ENCODE data around the gene ACP5.

Gene ACP5

DNA sequence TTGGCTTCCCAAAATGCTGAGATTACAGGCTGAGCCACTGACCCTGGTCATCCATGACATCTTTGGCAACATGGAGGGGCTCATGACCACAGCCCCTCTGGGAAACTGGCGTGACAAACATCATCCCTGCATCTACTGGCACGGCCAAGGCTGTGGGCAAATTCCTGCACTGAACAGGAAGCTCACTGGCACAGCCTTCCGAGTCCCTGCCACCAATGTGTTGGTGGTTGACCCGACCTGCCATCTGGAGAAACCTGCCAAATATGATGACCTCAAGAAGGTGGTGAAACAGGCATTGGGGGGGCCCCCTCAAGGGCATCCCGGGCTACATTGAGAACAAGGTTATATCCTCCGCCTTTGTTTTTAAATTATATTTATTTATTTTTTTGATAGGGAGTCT lies 8.9 kb upstream of the ACP5 start:
- Histone ChIP-seq H3K27me3 (replicated peaks; ENCODE audit: control insufficient read depth, insufficient read depth, low read length) (no peaks in the 10 kb centered on the region), H3K4me3 (replicated peaks; ENCODE audit: low read depth, low read length) (no peak overlapping the region), H3K36me3 (ENCODE audit: control insufficient read depth, insufficient read depth, low read length) (no peaks in the 10 kb centered on the region)
- TF ChIP-seq, protein P1, sequence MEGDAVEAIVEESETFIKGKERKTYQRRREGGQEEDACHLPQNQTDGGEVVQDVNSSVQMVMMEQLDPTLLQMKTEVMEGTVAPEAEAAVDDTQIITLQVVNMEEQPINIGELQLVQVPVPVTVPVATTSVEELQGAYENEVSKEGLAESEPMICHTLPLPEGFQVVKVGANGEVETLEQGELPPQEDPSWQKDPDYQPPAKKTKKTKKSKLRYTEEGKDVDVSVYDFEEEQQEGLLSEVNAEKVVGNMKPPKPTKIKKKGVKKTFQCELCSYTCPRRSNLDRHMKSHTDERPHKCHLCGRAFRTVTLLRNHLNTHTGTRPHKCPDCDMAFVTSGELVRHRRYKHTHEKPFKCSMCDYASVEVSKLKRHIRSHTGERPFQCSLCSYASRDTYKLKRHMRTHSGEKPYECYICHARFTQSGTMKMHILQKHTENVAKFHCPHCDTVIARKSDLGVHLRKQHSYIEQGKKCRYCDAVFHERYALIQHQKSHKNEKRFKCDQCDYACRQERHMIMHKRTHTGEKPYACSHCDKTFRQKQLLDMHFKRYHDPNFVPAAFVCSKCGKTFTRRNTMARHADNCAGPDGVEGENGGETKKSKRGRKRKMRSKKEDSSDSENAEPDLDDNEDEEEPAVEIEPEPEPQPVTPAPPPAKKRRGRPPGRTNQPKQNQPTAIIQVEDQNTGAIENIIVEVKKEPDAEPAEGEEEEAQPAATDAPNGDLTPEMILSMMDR (IDR thresholded peaks at IDR 0.05; ENCODE audit: insufficient read depth, low read length, poor library complexity, severe bottlenecking) = no peak
- no peak for DNase-seq (ENCODE audit: extremely low read depth, insufficient read length)

DNA sequence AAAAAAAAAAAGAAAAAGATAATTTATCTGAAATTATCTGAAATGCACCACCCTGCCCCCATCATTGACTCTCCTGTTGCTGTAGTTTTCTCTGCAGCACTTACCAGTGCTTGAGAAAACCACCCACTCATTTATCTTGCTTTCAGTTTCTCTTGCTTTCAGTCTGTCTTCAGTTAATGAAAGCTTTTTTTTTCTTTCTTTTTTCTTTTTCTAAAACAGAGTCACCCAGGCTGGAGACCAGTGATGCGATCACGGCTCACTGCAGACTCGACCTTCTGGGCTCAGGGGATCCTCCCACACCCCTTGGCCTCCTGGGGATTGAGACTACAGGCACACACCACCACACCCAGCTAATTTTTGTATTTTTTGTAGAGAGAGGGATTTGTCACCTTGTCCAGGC lies 4.3 kb upstream of the ACP5 start:
- Histone ChIP-seq H3K36me3 (ENCODE audit: control insufficient read depth, insufficient read depth, low read length) (no peaks in the 10 kb centered on the region), H3K4me3 (replicated peaks; ENCODE audit: low read depth, low read length) (no peak overlapping the region), H3K27me3 (replicated peaks; ENCODE audit: control insufficient read depth, insufficient read depth, low read length) (no peaks in the 10 kb centered on the region)
- peak; percentile 85 for DNase-seq (ENCODE audit: extremely low read depth, insufficient read length)
- TF ChIP-seq, protein P1 (IDR thresholded peaks at IDR 0.05; ENCODE audit: insufficient read depth, low read length, poor library complexity, severe bottlenecking) = no peak

DNA sequence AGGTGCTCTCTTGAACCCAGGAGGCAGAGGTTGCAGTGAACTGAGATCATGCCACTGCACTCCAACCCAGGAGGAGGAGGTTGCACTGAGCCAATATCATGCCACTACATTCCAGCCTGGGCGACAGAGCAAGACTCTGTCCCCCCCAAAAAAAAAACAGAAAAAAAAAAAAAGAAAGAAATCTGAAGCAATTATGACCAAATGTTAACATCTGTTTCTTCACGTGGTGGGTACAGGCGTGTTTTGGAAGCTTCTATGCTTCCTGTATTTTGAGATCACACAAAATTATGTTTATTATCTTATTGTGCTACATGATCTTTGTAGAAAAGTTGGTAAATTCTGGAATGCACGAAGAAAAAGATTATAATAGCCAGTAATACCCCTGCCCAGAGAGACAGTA lies 2.7 kb upstream of the ACP5 start:
- no peaks in the 10 kb centered on the region for H3K27me3 ChIP-seq (replicated peaks; ENCODE audit: control insufficient read depth, insufficient read depth, low read length)
- DNase-seq (ENCODE audit: extremely low read depth, insufficient read length) = no peak
- no peak overlapping the region for H3K4me3 ChIP-seq (replicated peaks; ENCODE audit: low read depth, low read length)
- TF ChIP-seq, protein P1 (IDR thresholded peaks at IDR 0.05; ENCODE audit: insufficient read depth, low read length, poor library complexity, severe bottlenecking) = no peak
- H3K36me3 ChIP-seq (ENCODE audit: control insufficient read depth, insufficient read depth, low read length) = no peaks in the 10 kb centered on the region

DNA sequence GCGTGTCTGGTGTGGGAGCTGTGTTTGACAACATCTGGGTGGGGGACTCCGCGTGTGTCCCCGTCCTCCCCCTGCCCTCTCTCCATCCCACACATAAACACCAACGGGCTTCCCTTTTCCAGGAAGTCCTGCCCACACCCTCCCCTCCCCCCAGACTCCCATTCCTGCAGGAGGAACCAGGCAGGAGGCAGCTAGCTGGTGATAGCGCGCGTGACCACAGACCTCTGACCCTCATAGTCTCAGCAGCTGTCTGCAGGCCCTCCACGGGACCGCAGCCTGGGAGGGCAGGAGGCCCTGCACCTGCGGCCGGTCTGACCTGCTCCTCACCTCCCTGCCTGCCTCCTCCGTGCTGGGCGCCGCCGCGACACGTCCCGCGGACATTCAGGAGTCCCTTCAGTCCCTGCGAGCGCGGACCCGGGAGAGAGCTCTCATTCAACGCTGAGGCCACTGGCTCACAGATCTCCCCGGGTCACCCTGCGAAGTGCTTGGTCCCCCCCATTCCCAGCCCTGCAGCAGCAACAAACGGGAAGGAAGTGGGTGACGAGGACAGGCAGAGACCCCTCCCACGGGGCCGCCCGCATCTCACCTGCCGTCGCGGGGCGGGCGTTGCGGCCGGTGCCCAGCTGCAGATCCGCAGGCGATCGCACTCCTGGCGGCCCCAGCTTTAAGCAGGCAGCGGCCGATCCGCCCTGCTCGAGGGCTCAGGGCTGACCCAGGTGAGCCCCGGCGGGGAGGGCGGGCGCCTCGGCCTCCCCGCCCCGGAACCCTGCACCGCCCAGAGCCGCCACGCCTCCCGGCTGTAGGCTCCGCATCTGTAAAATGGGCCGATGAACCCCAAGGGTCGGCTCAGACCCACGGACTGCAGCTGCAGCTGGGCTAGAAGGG lies 1.1 kb upstream of the ACP5 start:
- Histone ChIP-seq H3K36me3 (ENCODE audit: control insufficient read depth, insufficient read depth, low read length) (no peaks in the 10 kb centered on the region), H3K4me3 (replicated peaks; ENCODE audit: low read depth, low read length) (peak overlapping the region; percentile 65), H3K27me3 (replicated peaks; ENCODE audit: control insufficient read depth, insufficient read depth, low read length) (no peaks in the 10 kb centered on the region)
- DNase-seq (ENCODE audit: extremely low read depth, insufficient read length) = peak; percentile 78
- TF ChIP-seq, protein P1 (IDR thresholded peaks at IDR 0.05; ENCODE audit: insufficient read depth, low read length, poor library complexity, severe bottlenecking) = no peak

DNA sequence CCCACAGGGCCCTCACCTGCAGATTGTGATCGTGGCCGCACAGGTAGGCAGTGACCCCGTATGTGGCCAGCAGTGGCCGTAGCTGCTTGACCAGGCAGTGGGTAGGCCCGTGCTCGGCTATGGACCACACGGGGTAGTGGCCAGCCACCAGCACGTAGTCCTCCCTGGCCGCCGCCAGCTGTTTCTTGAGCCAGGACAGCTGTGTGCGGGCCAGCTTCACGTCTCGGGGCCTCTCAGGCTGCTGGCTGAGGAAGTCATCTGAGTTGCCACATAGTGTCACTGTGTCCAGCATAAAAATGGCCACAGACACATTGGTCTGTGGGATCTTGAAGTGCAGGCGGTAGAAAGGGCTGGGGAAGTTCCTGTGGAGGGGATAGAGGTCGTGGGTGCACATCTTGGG lies 1.2 kb downstream of the ACP5 start:
- H3K27me3 ChIP-seq (replicated peaks; ENCODE audit: control insufficient read depth, insufficient read depth, low read length) = no peaks in the 10 kb centered on the region
- DNase-seq (ENCODE audit: extremely low read depth, insufficient read length) = no peak
- TF ChIP-seq, protein P1 (IDR thresholded peaks at IDR 0.05; ENCODE audit: insufficient read depth, low read length, poor library complexity, severe bottlenecking) = no peak
- H3K4me3 ChIP-seq (replicated peaks; ENCODE audit: low read depth, low read length) = no peak overlapping the region
- H3K36me3 ChIP-seq (ENCODE audit: control insufficient read depth, insufficient read depth, low read length) = no peaks in the 10 kb centered on the region
